Activated CD4-positive, alpha-beta T cell treated with anti-CD3 and anti-CD28 coated beads, Interleukin-2, amount 50 U/mL, for 24 hours (primary cell): ENCODE measurements around the gene VIPR2.
"Not testable (repeated sequence)": the region's sequence is repeated elsewhere in the genome, so short reads cannot be mapped to it uniquely, and the experiment has no call there.

ENCODE experiments used
- DNase-seq, 2 donors: peaks; one replicate each; pipeline ENCODE4 v3.0.0-alpha.2; 2020; ENCODE audit warnings: low read depth in 1 of 2, low spot score in 1 of 2

The VIPR2 gene

DNA sequence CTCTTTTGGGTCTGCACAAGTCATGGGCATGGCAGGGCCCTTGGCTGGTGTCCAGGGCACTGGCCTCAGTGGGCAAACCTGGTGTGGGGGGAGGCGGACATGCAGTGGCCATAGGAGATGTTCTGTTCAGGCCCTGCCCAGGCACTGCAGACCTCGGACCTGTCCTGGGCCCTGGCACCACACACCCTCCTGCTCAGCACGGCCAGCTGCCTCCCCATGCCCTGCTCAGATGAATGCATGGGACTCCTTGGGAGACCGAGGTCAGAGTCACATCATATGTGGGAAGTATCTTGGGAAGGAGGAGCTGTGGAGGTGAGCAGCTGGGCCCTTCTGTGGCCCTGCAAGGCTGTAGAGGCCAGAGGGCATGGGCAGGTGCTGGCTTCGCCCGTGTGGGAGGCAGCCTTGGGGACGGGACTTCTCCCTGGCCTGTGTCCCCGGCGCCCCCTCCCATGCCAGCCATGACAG, 130.8 kb downstream of the VIPR2 start:
- no peak for DNase-seq

DNA sequence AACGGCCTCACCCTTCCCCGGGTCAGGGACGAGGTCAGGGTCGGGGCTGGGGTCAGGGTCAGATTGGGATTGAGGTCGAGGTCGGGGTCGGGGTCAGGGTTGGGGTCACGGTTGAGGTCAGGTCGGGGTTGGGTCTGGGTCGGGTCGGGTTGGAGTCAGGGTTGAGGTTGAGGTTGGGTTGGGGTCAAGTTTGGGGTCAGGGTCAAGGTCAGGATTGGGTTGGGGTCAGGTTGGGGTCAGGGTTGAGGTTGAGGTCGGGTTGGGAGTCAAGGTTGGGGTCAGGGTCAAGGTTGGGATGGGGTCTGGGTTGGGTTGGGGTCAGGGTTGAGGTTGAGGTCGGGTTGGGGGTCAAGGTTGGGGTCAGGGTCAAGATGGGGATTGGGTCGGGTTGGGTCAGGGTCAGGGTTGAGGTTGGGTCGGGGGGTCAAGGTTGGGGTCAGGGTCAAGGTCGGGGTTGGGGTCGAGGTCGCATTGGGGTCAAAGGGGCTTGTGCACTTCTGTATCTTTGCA, 131.4 kb downstream of the VIPR2 start:
- DNase-seq = no peak

DNA sequence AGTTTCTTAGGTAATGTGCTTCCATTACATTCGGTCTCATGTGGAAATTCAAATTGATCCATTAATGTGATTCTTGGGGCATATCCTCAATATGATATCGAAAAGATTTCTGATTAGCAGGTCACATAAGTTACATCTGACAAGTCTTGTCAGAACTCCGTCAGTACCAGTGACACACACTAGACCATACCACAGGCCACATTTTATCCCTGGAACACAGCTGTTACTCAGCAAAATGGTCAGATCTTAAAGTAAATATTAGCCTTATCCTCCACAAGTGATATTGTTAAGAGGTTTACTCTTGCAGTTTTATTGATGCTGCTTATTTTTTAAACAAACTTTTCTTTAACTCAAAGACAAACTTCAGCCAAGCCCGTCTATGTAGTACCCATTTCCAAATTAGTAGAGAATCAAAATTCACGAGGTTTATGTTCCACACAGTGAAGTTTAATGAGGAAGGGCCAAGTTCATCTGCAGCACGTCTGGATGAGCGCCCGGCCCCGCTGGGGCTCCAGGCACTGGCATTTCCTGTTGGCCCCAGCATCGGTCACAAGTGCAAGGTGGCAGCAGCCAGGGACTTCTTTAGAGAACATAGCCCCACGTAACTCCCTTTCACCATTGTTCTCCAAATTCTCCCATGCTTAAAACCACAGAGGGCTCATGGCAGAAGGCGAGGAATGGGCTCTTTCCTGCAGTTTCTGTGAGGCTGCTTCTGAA, 132.2 kb downstream of the VIPR2 start:
- DNase-seq = no peak

DNA sequence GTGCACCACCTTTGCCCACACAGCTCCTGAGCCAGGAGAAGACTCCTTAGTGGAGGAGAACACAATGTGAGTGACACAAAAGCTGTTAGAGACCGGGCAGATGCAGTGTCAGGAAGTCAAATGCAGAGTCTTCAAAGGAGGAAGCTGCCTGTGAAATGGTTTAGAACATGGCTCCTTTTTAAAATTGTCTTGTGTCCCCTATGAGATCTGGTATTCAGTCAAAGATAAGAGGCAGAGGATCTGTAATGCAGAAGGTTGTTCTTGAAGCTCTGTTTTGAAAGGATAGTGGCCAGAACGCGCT, 133.0 kb downstream of the VIPR2 start:
- no peak for DNase-seq

DNA sequence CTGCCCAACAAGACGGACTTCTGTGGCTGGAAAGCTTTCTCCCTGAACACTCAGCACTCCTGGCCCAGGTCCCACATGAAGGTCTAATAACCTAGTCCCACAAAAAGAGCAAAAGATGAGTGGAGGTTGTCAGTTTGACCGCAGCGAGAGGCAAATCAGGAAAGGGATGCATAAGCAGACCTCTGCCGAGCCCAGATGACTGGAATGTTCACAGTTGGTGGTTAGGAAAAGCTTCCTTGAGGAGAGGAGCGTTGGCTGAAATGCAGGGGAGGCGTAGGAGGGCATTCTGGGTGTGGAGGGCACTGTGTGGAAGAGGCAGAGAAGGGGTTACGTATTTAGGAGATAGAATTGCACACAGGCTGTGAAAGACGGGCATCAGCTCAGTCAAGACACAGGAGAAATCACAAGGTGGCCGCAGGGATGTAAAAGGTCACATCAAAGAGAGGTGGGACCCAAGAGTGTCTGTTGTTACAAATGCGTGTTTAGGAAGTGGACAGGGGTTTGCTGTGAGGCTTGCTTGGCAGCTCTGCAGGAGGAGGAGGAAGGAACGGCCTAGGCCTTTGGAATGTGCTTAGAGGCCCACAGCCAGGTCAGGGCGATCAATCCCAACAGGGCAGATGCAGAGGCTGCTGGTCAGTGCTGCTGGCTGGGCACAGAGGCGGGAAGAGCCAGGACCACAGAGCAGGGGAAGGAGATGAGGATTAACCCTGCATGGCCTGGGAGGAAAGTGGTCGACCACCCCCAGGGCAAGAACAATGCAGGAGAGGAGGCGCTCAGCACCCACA, 133.5 kb downstream of the VIPR2 start:
- no peak for DNase-seq

DNA sequence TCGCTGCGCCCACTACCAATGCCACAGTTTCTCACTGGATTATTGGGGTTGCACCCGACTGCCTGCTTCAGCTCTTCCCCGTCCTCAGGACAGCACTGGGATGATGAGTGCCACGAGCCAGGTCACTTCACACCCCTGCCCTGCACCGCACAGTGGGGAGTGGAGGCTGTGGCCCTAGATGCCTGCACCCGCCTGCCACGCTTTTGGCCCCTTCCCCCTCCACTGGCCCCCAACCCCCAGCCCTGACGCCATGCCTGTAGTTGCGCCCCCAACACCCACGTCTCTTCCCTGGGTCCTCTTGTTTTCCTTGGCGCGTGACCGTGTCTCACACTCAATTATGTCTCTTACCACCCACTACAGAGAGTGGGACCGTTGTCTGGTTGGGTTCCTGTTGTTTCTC, 134.3 kb downstream of the VIPR2 start:
- DNase-seq = no peak

DNA sequence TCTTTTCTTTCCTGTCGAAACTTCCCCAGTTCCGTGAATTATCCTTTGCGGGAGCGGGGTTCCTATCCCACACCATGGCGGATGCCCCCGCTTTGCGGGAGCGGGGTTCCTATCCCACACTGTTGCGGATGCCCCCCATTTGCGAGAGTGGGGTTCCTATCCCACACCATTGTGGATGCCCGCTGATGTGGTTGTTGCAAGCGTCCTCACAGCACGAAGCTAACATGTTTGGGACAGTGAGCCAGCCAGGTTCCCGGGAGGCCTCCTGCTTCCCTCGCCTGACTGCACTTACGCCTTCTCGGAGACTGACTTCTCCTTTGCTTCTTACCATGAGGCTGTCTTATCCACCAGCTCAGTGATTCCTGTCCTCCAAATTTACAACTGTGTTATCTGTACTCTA, 134.7 kb downstream of the VIPR2 start:
- no peak for DNase-seq

DNA sequence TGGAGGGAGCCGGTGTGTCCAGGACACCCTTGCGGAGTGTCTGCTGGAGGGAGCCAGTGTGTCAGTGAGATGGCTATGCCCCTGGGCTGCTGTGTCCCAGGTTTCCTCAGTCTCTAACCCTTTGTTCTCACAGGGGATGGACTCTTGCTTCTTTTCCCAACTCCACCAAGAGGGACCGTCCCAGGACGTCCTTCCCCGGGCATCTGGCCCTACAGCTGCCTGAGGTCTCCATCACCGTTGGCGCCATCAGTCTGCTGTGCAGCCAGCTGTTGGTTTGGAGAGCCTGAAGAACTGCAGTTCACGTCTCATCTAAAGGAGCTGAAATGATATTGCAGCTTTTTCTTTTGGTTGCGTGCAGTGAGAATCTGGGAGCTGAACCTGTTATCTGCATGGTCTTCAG, 136.2 kb downstream of the VIPR2 start:
- no peak for DNase-seq

DNA sequence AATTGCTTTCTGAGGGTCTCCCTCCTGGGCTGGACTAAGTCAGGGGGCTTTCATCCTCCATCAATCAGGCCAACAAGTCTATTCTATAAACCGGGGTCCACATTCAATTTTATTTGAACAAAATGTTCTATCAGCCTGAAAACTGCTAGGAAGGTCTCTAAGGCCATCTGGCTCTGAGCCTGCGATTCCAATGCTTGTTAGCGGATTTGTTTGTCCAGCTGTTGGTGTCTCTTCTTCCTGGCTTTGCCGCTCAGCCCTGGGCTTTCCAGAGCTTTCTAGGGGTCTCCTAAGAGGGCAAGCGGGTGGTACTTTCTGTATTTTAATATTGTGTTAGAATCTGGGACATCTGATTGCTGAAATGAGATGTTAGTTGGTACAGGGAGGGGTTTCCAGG, 136.7 kb downstream of the VIPR2 start:
- no peak for DNase-seq

DNA sequence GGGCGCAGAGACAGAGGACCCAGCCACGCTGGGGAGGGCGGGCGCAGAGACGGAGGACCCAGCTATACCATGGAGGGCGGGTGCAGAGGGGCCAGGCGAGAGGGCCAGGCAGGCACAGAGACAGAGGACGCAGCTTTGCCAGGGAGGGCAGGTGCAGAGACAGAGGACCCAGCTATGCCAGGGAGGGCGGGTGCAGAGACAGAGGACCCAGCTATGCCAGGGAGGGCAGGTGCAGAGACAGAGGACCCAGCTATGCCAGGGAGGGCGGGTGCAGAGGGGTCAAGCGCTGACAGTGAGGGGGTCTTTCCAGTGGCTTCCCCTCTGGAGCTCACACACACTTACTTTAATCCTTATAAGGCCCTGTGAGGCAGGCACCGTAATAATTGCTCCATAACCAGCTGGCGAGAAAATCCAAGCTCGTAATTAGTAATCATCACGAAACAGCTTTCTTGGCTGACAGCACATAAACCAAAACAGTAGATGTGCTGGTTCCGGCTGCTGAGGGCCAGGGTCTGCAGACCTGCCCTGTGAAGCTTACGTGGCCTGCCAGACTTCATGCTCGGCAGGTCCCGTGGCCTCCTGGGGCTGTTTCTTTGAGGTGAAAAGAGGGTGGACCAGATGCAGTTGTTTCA, 137.2 kb downstream of the VIPR2 start:
- no peak for DNase-seq

DNA sequence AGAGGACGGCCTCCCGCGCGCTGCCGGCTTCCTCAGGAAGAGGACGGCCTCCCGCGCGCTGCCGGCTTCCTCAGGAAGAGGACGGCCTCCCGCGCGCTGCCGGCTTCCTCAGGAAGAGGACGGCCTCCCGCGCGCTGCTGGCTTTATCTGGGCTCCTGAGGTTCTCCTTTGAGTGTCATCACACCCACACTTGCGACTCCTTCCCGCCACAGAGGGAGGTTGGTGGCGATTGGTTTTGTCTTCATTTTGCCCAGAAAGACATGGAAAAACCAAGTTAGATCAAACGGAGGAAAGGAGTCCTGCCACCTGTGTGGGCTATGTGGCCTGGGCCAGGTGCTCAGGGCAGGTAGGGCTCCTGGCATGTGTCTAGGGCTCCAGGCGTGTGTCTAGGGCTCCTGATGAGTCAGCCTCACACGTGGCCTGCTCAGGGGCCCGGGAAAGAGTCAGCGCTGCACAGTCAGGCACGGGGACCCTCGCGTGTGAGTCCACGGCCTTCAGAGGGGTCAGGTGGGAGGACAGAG, 138.0 kb downstream of the VIPR2 start:
- DNase-seq = no peak

DNA sequence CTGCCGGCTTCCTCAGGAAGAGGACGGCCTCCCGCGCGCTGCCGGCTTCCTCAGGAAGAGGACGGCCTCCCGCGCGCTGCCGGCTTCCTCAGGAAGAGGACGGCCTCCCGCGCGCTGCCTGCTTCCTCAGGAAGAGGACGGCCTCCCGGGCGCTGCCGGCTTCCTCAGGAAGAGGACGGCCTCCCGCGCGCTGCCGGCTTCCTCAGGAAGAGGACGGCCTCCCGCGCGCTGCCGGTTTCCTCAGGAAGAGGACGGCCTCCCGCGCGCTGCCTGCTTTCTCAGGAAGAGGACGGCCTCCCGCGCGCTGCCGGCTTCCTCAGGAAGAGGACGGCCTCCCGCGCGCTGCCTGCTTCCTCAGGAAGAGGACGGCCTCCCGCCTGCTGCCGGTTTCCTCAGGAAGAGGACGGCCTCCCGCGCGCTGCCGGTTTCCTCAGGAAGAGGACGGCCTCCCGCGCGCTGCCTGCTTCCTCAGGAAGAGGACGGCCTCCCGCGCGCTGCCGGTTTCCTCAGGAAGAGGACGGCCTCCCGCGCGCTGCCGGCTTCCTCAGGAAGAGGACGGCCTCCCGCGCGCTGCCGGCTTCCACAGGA, 138.6 kb downstream of the VIPR2 start:
- not testable (repeated sequence) for DNase-seq

DNA sequence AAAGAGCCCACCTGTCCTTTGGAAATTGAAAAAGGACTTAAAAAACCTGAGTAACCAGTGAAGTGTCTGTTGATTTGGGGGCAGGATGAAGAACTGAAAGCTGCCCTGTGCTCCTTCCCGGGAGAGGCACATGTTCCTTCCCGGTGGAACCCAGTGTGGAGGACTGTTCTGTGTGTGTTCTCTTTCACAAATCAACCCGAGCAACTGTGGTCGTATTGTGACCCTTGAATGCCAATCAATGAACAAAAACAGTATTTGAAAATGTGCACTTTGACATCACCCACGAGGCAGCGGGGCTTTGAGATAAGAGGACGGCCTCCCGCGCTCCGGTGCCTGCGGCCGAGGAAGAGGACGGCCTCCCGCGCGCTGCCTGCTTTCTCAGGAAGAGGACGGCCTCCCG, 139.0 kb downstream of the VIPR2 start:
- no peak for DNase-seq

DNA sequence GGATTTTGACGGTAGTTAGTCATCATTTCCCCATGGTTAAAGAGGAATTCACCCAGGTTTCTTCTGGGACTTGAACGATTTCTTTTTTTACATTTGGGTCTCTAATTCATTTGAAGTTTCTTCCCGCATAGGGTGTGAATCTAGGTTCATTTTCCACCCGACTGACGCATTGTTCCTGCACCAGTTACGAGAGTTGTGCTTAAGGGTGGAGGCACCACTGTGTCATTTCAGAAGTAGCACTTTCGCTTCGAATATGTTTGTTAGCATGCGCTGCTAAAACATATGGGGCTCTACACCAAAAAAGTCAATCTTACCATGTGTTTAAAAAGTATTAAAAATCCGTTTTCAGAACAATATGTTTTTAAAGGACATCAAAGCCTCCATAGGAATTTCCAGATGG, 140.3 kb downstream of the VIPR2 start:
- DNase-seq = peak in 1 of 2 donors; percentile 32

DNA sequence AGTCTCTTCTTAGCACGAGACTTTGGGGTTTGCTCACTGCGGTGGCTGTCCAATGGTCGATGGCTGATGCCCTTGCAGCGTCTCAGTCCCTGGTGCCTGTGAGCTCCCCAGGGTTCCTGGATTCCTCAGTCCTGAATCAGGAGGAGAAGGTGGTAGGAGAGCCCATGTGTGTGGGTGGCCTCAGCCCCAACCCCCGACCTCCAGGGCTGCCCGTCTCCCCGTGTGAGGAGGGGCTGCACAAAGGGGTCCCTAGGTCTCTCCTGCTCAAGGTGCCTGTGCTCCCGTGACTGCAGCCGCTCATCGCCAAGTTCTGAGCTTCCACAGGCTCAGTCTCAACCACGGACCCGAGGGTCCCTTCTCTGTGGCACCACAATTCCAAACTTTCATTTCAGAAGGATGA, 142.9 kb downstream of the VIPR2 start:
- no peak for DNase-seq

DNA sequence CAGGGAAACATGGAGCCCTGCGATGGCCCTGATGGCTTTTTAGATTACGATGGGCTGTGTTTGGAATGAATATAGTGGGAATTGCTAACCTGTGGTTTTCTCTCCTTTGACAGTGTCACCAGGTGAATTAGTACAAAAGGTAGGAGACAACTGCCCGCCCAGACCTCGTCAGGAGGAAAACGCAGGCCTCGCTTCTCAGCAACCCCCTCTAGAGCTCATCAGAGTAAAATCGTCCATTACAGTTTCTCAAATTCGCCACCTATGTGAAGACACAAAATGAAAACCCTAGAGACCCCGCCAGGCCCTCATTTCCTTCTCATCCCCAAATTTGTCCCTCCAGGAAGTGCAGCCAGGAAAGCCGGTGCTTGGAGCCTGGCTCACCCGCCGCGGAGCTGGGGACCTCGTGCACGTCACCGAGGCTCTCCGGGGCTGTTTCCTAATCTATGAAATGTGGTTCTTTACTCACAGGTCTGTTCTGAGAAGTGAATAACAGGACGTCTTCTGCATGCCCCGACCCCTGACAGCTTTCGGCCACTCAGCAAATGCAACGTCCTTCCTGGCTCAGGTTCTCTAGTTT, 143.7 kb downstream of the VIPR2 start:
- no peak for DNase-seq

DNA sequence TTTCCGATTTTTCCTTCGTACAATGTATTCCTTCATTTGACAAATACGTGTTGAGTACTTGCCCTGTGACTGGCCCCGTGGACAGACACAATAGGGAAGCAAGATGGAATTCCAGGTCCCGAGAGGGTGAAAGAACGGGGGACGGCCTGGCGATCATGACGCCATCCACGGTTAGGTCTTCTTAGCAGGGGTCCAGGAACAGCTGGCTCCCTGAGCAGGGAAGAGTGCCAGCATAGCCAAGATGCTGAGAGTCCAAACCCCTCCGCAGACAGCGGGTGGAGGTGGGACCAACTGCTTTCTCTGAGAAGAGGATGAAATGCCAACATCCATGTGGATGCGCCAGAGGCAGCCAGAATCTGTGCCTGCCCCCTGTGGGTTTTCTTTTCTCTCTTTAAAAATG, 144.6 kb downstream of the VIPR2 start:
- DNase-seq = no peak

DNA sequence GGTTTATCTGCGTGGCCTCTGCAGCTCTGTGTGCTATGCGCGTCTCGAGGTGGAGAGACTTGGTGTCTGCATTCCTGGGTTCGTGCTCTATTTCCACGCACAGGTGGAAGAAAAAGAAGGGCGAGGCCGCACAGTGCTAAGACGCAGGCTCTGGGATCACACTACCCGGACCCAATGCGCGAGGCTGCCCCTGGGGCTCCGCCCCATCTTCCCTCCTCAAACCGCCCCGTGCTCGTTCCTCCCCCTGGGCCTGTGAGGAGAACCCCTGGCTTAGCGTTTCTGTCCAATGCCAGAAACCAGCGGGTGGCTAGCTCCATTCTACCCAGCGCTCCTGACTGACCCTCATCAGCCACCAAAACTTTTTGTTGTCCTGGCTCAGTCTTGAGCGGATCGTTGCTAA, 145.2 kb downstream of the VIPR2 start:
- DNase-seq = no peak

DNA sequence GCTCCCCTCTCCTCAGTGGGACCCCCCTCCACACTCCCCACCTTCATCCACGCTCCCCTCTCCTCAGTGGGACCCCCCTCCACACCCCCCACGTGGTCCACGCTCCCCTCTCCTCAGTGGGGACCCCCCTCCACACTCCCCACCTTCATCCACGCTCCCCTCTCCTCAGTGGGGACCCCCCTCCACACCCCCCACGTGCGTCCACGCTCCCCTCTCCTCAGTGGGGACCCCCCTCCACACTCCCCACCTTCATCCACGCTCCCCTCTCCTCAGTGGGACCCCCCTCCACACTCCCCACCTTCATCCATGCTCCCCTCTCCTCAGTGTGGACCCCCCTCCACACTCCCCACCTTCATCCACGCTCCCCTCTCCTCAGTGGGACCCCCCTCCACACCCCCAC, 146.4 kb downstream of the VIPR2 start:
- DNase-seq = not testable (repeated sequence)

DNA sequence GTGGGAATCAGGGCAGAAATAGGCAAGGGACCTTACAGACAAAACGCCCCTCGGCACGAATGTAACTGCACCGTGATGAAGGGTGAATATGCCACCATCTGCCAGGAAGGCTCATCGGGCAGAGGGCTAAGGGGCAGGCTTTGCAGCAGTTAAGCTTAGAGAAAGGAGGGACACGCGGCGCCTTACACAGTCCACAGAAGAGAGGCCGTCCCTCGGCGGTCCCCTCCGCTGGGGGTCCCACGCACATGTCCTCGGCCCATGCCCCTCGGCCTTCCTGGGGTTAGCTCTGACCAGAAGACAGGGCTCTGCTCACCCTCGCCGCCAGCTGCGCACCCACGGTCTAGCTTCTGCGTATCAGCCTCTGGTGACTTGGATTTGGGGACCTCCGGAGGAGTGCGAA, 147.2 kb downstream of the VIPR2 start:
- DNase-seq = no peak

DNA sequence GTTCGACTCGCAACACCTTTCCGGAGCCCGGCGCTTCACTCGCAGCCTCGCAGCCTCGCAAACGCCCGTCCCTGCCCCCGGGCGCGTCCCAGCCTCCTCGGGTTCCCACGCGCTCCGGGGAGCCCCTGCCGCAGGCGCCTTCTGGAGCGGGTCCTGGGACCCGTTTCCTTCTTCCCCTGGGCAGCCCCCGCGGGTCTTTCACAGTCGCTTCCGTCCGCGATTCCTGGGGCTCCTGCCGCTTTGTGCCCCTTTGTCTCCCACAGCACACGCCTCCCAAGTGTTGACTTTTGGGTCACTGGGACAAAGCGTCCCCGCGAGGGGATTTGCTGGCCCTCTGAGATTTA, 147.6 kb downstream of the VIPR2 start:
- no peak for DNase-seq
